Retinal pigment epithelial cell (primary cell): ENCODE data around the gene RAD52.

Experiments used
- DNase-seq: peaks from one replicate; pipeline ENCODE4 v3.0.0-alpha.2; 2010; ENCODE audit warnings: low read depth
- H3K4me3 ChIP-seq: 2 replicates; pipeline ENCODE4 v1.5.1; 2011; ENCODE audit warnings: mild to moderate bottlenecking, low read length, control low read depth, moderate library complexity
- CTCF ChIP-seq: conservative IDR thresholded peaks from 2 replicates; pipeline ENCODE4 v1.5.1; 2011; ENCODE audit warnings: low read depth, low read length, control low read depth, inconsistent platforms

The RAD52 gene

GRCh38 chr12:990661-991349, 41.3 kb upstream of the RAD52 start, which contains the start of gene ERC1:
ERC1 (plus strand) TSS chr12:991223; CDS start chr12:1027904, 36,681 bp downstream.
- peak; percentile 63 for DNase-seq
- peak within 1 kb of the TSS; percentile 81 for H3K4me3 ChIP-seq
- TF ChIP-seq CTCF, result no peak

GRCh38 chr12:989751-990660, 40.5 kb upstream of the RAD52 start:
- TF ChIP-seq CTCF, result peak; percentile 6
- DNase-seq, result no peak
- H3K4me3 ChIP-seq, result peak overlapping the region; percentile 81

- no peak for DNase-seq
- no peak overlapping the region for H3K4me3 ChIP-seq
- no peak for TF ChIP-seq CTCF
Observed at GRCh38 chr12:989051-989450, 39.6 kb upstream of the RAD52 start.

- TF ChIP-seq CTCF, result no peak
- H3K4me3 ChIP-seq, result no peak overlapping the region
- no peak for DNase-seq
Observed at GRCh38 chr12:988646-989045, 39.2 kb upstream of the RAD52 start.

- no peak for TF ChIP-seq CTCF
- no peak for DNase-seq
Observed at GRCh38 chr12:981961-982360, 32.5 kb upstream of the RAD52 start.

GRCh38 chr12:981176-981828, 31.8 kb upstream of the RAD52 start:
- no peak for DNase-seq
- no peak overlapping the region for H3K4me3 ChIP-seq
- no peak for TF ChIP-seq CTCF

More at GRCh38 chr12:981961-982360, 32.5 kb upstream of the RAD52 start:
- no peak overlapping the region for H3K4me3 ChIP-seq
